K562 (cell line): Measurements from ENCODE around the gene RNF167. TPM values are rescaled to one million over a fixed set of nuclear protein-coding genes. Genes with fewer than 3 reads are reported as not detected.

Source experiments
- BRCA1 ChIP-seq, 2 experiments: fragments of 450-650 bp in 1 of 2; sonication (generic) in 1 of 2; formaldehyde crosslinking in 1 of 2; IDR thresholded peaks; 2 replicates each; pipeline versions ENCODE4 v1.5.0 to v1.6.1; 2017 to 2020; ENCODE audit warnings: mild to moderate bottlenecking in 1 of 2, missing genetic modification reagents in 1 of 2
- CBFA2T3 ChIP-seq: fragments of 450-650 bp; IDR thresholded peaks from 2 replicates; pipeline ENCODE4 v1.6.1; 2017
- GABPA ChIP-seq: fragments of 200-800 bp; sonication (Bioruptor generic); conservative IDR thresholded peaks from 2 replicates; pipeline ENCODE4 v1.6.1; 2016; ENCODE audit warnings: low read depth, missing genetic modification characterization, missing compliant biosample characterization
- IFI16 ChIP-seq: fragments of 250-450 bp; sonication (Bioruptor Pico); IDR thresholded peaks from 2 replicates; pipeline ENCODE4 v2.1.2; 2022; ENCODE audit warnings: mild to moderate bottlenecking, inconsistent platforms
- KHSRP ChIP-seq: fragments of 450-650 bp; IDR thresholded peaks from 2 replicates; pipeline ENCODE4 v1.6.1; 2017
- LCOR ChIP-seq: sonication (generic); formaldehyde crosslinking; IDR thresholded peaks from 2 replicates; pipeline ENCODE4 v1.8.0; 2022; ENCODE audit warnings: mild to moderate bottlenecking, missing genetic modification reagents
- MED1 ChIP-seq: sonication (generic); formaldehyde crosslinking; IDR thresholded peaks from 2 replicates; pipeline ENCODE4 v1.8.1; 2023; ENCODE audit warnings: missing genetic modification reagents, borderline replicate concordance
- RB1 ChIP-seq: fragments of 450-650 bp; IDR thresholded peaks from 2 replicates; pipeline ENCODE4 v1.6.1; 2017; ENCODE audit warnings: low read depth, mild to moderate bottlenecking
- SMARCA5 ChIP-seq: fragments of 450-650 bp; IDR thresholded peaks from 2 replicates; pipeline ENCODE4 v1.6.1; 2016
- U2AF1 ChIP-seq: fragments of 200-400 bp; formaldehyde crosslinking; optimal IDR thresholded peaks from 2 replicates; pipeline ENCODE3; 2017; ENCODE audit warnings: mild to moderate bottlenecking, low read depth, low read length, moderate library complexity
- ZBTB1 ChIP-seq: sonication (generic); formaldehyde crosslinking; IDR thresholded peaks from 2 replicates; pipeline ENCODE4 v1.8.1; 2023; ENCODE audit warnings: missing genetic modification reagents, low read depth, mild to moderate bottlenecking, borderline replicate concordance
- ZC3H4 ChIP-seq: sonication (generic); formaldehyde crosslinking; IDR thresholded peaks from 2 replicates; pipeline ENCODE4 v1.9.0; 2021; ENCODE audit warnings: missing genetic modification reagents, borderline replicate concordance
- ZFP30 ChIP-seq: fragments of 250-450 bp; sonication (Bioruptor Pico); IDR thresholded peaks from 2 replicates; pipeline ENCODE4 v1.8.0; 2022; ENCODE audit warnings: moderate library complexity, mild to moderate bottlenecking, inconsistent platforms, borderline replicate concordance
- ZNF311 ChIP-seq: fragments of 250-450 bp; sonication (Bioruptor Pico); IDR thresholded peaks from 2 replicates; pipeline ENCODE4 v1.4.0; 2020; ENCODE audit warnings: mild to moderate bottlenecking, moderate library complexity
- ZNF408 ChIP-seq: fragments of 250-450 bp; sonication (Bioruptor Pico); IDR thresholded peaks from 2 replicates; pipeline ENCODE4 v1.4.0; 2020; ENCODE audit warnings: low read depth, mild to moderate bottlenecking, moderate library complexity
- ZNF609 ChIP-seq: sonication (generic); formaldehyde crosslinking; IDR thresholded peaks from 2 replicates; pipeline ENCODE4 v1.8.1; 2023; ENCODE audit warnings: missing genetic modification reagents, mild to moderate bottlenecking, borderline replicate concordance
- ZNF717 ChIP-seq: fragments of 250-450 bp; sonication (Bioruptor Pico); IDR thresholded peaks from 2 replicates; pipeline ENCODE4 v1.5.0; 2021
- polyA plus RNA-seq, 8 experiments: library from polyadenylated mRNA; depleted of rRNA in 4 of 8; stranded (reverse) in 5 of 8; unstranded in 3 of 8; fragments of >200 nt; fragmentation: Nextera tagmentation in 2 of 8; fragmentation: Illumina TruSeq in 1 of 8; extraction: Ambion mirVana in 2 of 8; extraction: Trizol in 1 of 8; gene quantifications; 2 replicates each; pipeline versions ENCODE4 v1.2.1 to v1.2.3, GENCODE V29; 2011 to 2014; ENCODE audit warnings: inconsistent platforms in 1 of 8, missing spikeins in 1 of 8
- total RNA-seq, 7 experiments: library from RNA; depleted of rRNA in 6 of 7; stranded (reverse); fragments of >200 nt in 6 of 7; fragmentation: Illumina TruSeq in 2 of 7; extraction: Trizol in 2 of 7; gene quantifications; 2 replicates each; pipeline versions ENCODE4 v1.2.1 to v1.2.3, GENCODE V29; 2011 to 2021; ENCODE audit warnings: low replicate concordance in 1 of 7
- TF ChIP-seq, protein P1 (sequence below): fragments of 450-650 bp; conservative IDR thresholded peaks from 2 replicates; pipeline ENCODE4 v1.6.1; 2016; ENCODE audit warnings: missing genetic modification characterization, low read depth, mild to moderate bottlenecking, missing compliant biosample characterization, moderate library complexity
- TF ChIP-seq, protein P2 (sequence below): fragments of 250-450 bp; sonication (Bioruptor Pico); IDR thresholded peaks from 2 replicates; pipeline ENCODE4 v1.4.0; 2020; ENCODE audit warnings: mild to moderate bottlenecking, moderate library complexity
- TF ChIP-seq, protein P3 (sequence below): fragments of 200-800 bp; sonication (Bioruptor generic); IDR thresholded peaks from 2 replicates; pipeline ENCODE4 v1.6.1; 2017; ENCODE audit warnings: missing genetic modification characterization, missing compliant biosample characterization

RNF167 gene
- total and polyA plus RNA-seq, 9 of the 15 experiments (the other 6 are each of a cell fraction or from before 2014, with no cell fraction given), result 16.5 to 143 (median 45.5) TPM

- TF ChIP-seq ZNF609 (CRISPR knock-in tag) (no peak), IFI16 (no peak), RB1 (no peak), CBFA2T3 (no peak), ZBTB1 (CRISPR knock-in tag) (no peak), KHSRP (no peak), ZFP30 (CRISPR knock-in tag) (no peak), U2AF1 (no peak), MED1 (CRISPR knock-in tag) (no peak), ZNF311 (CRISPR knock-in tag) (no peak), BRCA1 (IDR thresholded peaks at IDR 0.05) (no peak), BRCA1 (CRISPR knock-in tag; IDR thresholded peaks at IDR 0.05) (no peak), ZNF717 (no peak), SMARCA5 (no peak), GABPA (tag) (no peak), ZC3H4 (CRISPR knock-in tag) (no peak), LCOR (CRISPR knock-in tag) (peak; percentile 59; the same call in 1 of the 2 replicates), ZNF408 (CRISPR knock-in tag) (no peak)
- TF ChIP-seq, protein P1, sequence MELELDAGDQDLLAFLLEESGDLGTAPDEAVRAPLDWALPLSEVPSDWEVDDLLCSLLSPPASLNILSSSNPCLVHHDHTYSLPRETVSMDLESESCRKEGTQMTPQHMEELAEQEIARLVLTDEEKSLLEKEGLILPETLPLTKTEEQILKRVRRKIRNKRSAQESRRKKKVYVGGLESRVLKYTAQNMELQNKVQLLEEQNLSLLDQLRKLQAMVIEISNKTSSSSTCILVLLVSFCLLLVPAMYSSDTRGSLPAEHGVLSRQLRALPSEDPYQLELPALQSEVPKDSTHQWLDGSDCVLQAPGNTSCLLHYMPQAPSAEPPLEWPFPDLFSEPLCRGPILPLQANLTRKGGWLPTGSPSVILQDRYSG, result no peak
- TF ChIP-seq, protein P2, sequence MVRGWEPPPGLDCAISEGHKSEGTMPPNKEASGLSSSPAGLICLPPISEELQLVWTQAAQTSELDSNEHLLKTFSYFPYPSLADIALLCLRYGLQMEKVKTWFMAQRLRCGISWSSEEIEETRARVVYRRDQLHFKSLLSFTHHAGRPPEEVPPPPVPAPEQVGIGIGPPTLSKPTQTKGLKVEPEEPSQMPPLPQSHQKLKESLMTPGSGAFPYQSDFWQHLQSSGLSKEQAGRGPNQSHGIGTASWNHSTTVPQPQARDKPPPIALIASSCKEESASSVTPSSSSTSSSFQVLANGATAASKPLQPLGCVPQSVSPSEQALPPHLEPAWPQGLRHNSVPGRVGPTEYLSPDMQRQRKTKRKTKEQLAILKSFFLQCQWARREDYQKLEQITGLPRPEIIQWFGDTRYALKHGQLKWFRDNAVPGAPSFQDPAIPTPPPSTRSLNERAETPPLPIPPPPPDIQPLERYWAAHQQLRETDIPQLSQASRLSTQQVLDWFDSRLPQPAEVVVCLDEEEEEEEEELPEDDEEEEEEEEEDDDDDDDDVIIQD, result no peak
- TF ChIP-seq, protein P3, sequence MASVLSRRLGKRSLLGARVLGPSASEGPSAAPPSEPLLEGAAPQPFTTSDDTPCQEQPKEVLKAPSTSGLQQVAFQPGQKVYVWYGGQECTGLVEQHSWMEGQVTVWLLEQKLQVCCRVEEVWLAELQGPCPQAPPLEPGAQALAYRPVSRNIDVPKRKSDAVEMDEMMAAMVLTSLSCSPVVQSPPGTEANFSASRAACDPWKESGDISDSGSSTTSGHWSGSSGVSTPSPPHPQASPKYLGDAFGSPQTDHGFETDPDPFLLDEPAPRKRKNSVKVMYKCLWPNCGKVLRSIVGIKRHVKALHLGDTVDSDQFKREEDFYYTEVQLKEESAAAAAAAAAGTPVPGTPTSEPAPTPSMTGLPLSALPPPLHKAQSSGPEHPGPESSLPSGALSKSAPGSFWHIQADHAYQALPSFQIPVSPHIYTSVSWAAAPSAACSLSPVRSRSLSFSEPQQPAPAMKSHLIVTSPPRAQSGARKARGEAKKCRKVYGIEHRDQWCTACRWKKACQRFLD (CRISPR knock-in tag), result no peak; the same call in 1 of the 2 replicates
Observed at GRCh38 chr17:4966844-4967538, 26.9 kb downstream of the RNF167 start (continued).
